Neuronal stem cell (in vitro differentiated cells): ENCODE results near the gene MAP1LC3C.
"Not testable (repeated sequence)": the region's sequence is repeated elsewhere in the genome, so short reads cannot be mapped to it uniquely, and the experiment has no call there.

Experiments
- DNase-seq: peaks from one replicate; pipeline ENCODE4 v3.0.0-alpha.2; 2013; ENCODE audit warnings: low spot score
- H2AFZ ChIP-seq: one replicate; pipeline ENCODE4 v1.6.1; 2013; ENCODE audit warnings: mild to moderate bottlenecking, low read length, inconsistent platforms
- H2AK5ac ChIP-seq: 2 replicates; pipeline ENCODE4 v1.6.1; 2013; ENCODE audit warnings: low read depth, mild to moderate bottlenecking, inconsistent platforms, low read length, moderate library complexity, mixed read lengths
- H2BK120ac ChIP-seq: 2 replicates; pipeline ENCODE4 v1.6.1; 2013; ENCODE audit warnings: low read depth, mild to moderate bottlenecking, inconsistent platforms, low read length, moderate library complexity, mixed read lengths
- H2BK12ac ChIP-seq: one replicate; pipeline ENCODE4 v1.6.1; 2013; ENCODE audit warnings: low read length, inconsistent platforms
- H2BK15ac ChIP-seq: 2 replicates; pipeline ENCODE4 v1.6.1; 2013; ENCODE audit warnings: mild to moderate bottlenecking, low read length, inconsistent platforms, mixed read lengths
- H2BK5ac ChIP-seq: one replicate; pipeline ENCODE4 v1.6.1; 2013; ENCODE audit warnings: inconsistent platforms, mild to moderate bottlenecking, low read length, moderate library complexity
- H3K14ac ChIP-seq: one replicate; pipeline ENCODE4 v1.6.1; 2013; ENCODE audit warnings: low read length, inconsistent platforms
- H3K18ac ChIP-seq: 2 replicates; pipeline ENCODE4 v1.6.1; 2013; ENCODE audit warnings: low read length, inconsistent platforms
- H3K23ac ChIP-seq: 2 replicates; pipeline ENCODE4 v1.6.1; 2013; ENCODE audit warnings: low read depth, mild to moderate bottlenecking, mixed read lengths, low read length, inconsistent platforms; ENCODE audit not compliant: poor library complexity
- H3K27ac ChIP-seq: replicated peaks from 3 replicates; pipeline ENCODE4 v1.5.1; 2013; ENCODE audit warnings: low read length, inconsistent platforms
- H3K27me3 ChIP-seq, 3 experiments: 2 replicates each; pipeline ENCODE4 v1.6.1; 2013; ENCODE audit warnings: low read length in 3 of 3, mild to moderate bottlenecking in 2 of 3, inconsistent platforms in 1 of 3, low read depth in 1 of 3, mixed read lengths in 1 of 3, moderate library complexity in 1 of 3; ENCODE audit not compliant: control insufficient read depth in 3 of 3, insufficient read depth in 3 of 3
- H3K36me3 ChIP-seq, 2 donors: replicated peaks in 1 of 2; 2 replicates each; pipeline ENCODE4 v1.6.1; 2013; ENCODE audit warnings: low read length in 2 of 2; ENCODE audit not compliant: control insufficient read depth in 2 of 2, insufficient read depth in 2 of 2
- H3K4ac ChIP-seq: 2 replicates; pipeline ENCODE4 v1.6.1; 2013; ENCODE audit warnings: inconsistent platforms, mild to moderate bottlenecking, low read length, moderate library complexity
- H3K4me1 ChIP-seq, 2 donors: 1 replicate in 1 of 2; 2 replicates in 1 of 2; pipeline ENCODE4 v1.6.1; 2013; ENCODE audit warnings: low read length in 2 of 2, low read depth in 1 of 2; ENCODE audit not compliant: control insufficient read depth in 2 of 2, insufficient read depth in 1 of 2
- H3K4me2 ChIP-seq: one replicate; pipeline ENCODE4 v1.6.1; 2013; ENCODE audit warnings: mild to moderate bottlenecking, low read length, inconsistent platforms; ENCODE audit not compliant: insufficient read depth, poor library complexity, severe bottlenecking
- H3K4me3 ChIP-seq, 2 donors: 2 replicates each; pipeline ENCODE4 v1.5.1; 2013; ENCODE audit warnings: low read length in 2 of 2, mild to moderate bottlenecking in 2 of 2, inconsistent platforms in 1 of 2, moderate library complexity in 1 of 2
- H3K79me1 ChIP-seq: one replicate; pipeline ENCODE4 v1.6.1; 2013; ENCODE audit warnings: low read depth, mild to moderate bottlenecking, inconsistent platforms, low read length, moderate library complexity
- H3K9ac ChIP-seq: one replicate; pipeline ENCODE4 v1.6.1; 2013; ENCODE audit warnings: mild to moderate bottlenecking, low read depth, low read length, inconsistent platforms; ENCODE audit not compliant: poor library complexity
- H3K9me3 ChIP-seq, 2 donors: replicated peaks in 1 of 2; 2 replicates each; pipeline versions ENCODE3 to v1.6.1; 2013; ENCODE audit warnings: low read length in 2 of 2, mild to moderate bottlenecking in 2 of 2, inconsistent platforms in 1 of 2, low read depth in 1 of 2, mixed read lengths in 1 of 2, moderate library complexity in 1 of 2; ENCODE audit not compliant: control insufficient read depth in 2 of 2, insufficient read depth in 1 of 2
- H4K8ac ChIP-seq: one replicate; pipeline ENCODE4 v1.6.1; 2013; ENCODE audit warnings: low read depth, mild to moderate bottlenecking, inconsistent platforms, low read length, moderate library complexity
- H4K91ac ChIP-seq: one replicate; pipeline ENCODE4 v1.6.1; 2013; ENCODE audit warnings: low read length, low read depth, mild to moderate bottlenecking, inconsistent platforms; ENCODE audit not compliant: poor library complexity
- WGBS, 2 donors: extraction: QIAGEN DNeasy Blood & Tissue Kit; methylation state at CpG; one replicate each; pipeline ENCODE4 v1.1.7; 2013; ENCODE audit warnings: missing lambda C conversion rate in 2 of 2, mixed read lengths in 1 of 2; ENCODE audit not compliant: insufficient read length in 2 of 2, insufficient replicate concordance in 1 of 2; ENCODE audit errors: extremely low coverage in 2 of 2; 5-methylcytosine and 5-hydroxymethylcytosine counted together

The MAP1LC3C gene

DNA sequence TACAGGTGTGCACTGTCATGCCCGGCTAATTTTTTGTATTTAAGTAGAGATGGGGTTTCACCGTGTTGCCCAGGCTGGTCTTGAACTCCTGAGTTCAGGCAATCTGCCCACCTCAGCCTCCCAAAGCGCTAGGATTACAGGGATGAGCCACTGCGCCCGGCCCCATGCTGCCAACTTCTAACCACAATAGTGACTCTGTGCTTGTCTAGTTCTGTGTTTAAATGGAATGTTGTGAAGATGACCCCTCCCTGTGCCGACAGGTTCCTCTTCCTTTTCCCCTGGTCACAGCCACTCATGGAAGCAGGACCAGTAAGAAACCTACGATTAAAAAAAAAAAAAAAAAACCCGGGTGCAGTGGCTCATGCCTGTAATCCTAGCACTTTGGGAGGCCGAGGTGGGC lies 4.7 kb downstream of the MAP1LC3C start:
- H3K9me3 ChIP-seq = peaks cover 0 to 1% of the 10 kb centered on the region in 2 donors
- no peak overlapping the region for H4K8ac ChIP-seq
- H3K23ac ChIP-seq = no peak overlapping the region
- H2AFZ ChIP-seq = no peak overlapping the region
- peaks cover 4% of the 10 kb centered on the region in 2 donors for H3K4me1 ChIP-seq
- no peak overlapping the region for H3K9ac ChIP-seq
- no peak for DNase-seq
- H2BK15ac ChIP-seq = no peak overlapping the region
- no peak overlapping the region for H3K4ac ChIP-seq
- H3K27ac ChIP-seq = no peak overlapping the region
- no peak overlapping the region for H3K14ac ChIP-seq
- no peaks in the 10 kb centered on the region for H3K79me1 ChIP-seq
- WGBS, 2 donors = no CpG with 5 or more reads among the region's 9 CpGs
- no peak overlapping the region for H2BK12ac ChIP-seq
- H3K27me3 ChIP-seq = no peaks in the 10 kb centered on the region
- H2BK5ac ChIP-seq = no peak overlapping the region
- H3K4me3 ChIP-seq = no peak overlapping the region
- no peak overlapping the region for H2AK5ac ChIP-seq
- no peak overlapping the region for H4K91ac ChIP-seq
- H3K18ac ChIP-seq = no peak overlapping the region
- H3K36me3 ChIP-seq = no peaks in the 10 kb centered on the region
- no peak overlapping the region for H2BK120ac ChIP-seq
- H3K4me2 ChIP-seq = no peak overlapping the region

DNA sequence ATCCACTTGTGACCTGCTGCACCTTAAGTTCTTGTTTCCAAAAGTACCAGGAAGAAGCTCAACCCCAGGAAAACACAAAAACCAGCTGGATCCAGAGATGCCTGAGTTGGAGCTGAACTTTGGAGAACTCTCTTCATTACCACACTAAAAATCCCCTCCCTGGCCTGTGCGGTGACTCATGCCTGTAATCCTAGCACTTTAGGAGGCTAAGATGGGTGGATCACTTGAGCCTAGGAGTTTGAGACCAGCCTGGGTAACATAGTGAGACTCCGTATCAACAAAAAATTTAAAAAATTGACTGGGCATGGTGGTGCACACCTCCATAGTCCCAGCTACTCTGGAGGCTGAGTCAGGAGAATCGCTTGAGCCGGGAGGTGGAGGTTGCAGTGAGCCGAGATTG lies 6.2 kb downstream of the MAP1LC3C start:
- Histone ChIP-seq H3K4me3 (no peak overlapping the region), H3K79me1 (no peaks in the 10 kb centered on the region), H3K9me3 (peaks cover 0 to 1% of the 10 kb centered on the region in 2 donors), H4K8ac (no peak overlapping the region), H2BK5ac (no peak overlapping the region), H3K18ac (no peak overlapping the region), H3K14ac (no peak overlapping the region), H3K23ac (no peak overlapping the region), H3K4ac (no peak overlapping the region), H3K27ac (no peak overlapping the region), H3K9ac (no peak overlapping the region), H2AK5ac (no peak overlapping the region), H3K36me3 (no peaks in the 10 kb centered on the region), H2BK15ac (no peak overlapping the region), H2BK12ac (no peak overlapping the region), H2BK120ac (no peak overlapping the region), H2AFZ (no peak overlapping the region), H3K4me2 (no peak overlapping the region), H3K4me1 (peaks cover 0 to 2% of the 10 kb centered on the region in 2 donors), H4K91ac (no peak overlapping the region), H3K27me3 (no peaks in the 10 kb centered on the region)
- DNase-seq = no peak
- no CpG with 5 or more reads among the region's 5 CpGs for WGBS, 2 donors

DNA sequence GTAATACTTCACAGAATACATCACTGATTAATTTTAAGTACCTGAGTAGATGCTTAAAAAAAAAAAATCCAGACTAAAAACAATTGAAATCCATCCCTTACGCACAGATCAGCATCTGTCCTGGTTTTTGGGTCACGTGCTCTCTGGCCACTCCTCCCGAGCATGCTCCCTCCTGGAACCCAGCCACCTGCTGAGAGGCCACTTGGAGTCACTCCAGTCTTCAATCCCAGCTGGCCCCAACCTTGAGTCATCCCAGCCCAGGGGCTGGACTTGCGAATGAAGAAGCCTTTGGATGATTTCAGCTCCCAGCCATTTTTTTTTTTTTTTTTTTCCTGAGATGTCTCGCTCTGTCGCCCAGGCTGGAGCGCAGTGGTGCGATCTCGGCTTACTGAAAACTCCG lies 8.9 kb downstream of the MAP1LC3C start:
- no peaks in the 10 kb centered on the region for H3K79me1 ChIP-seq
- H3K4ac ChIP-seq = no peak overlapping the region
- H2BK5ac ChIP-seq = no peak overlapping the region
- no peak overlapping the region for H4K91ac ChIP-seq
- WGBS, 2 donors = no CpG with 5 or more reads among the region's 10 CpGs
- no peak for DNase-seq
- H2AK5ac ChIP-seq = no peak overlapping the region
- no peaks in the 10 kb centered on the region for H3K36me3 ChIP-seq
- H3K18ac ChIP-seq = no peak overlapping the region
- H2BK15ac ChIP-seq = no peak overlapping the region
- no peak overlapping the region for H4K8ac ChIP-seq
- no peaks in the 10 kb centered on the region for H3K9me3 ChIP-seq
- no peak overlapping the region for H3K14ac ChIP-seq
- H3K9ac ChIP-seq = no peak overlapping the region
- no peak overlapping the region for H2BK12ac ChIP-seq
- H2BK120ac ChIP-seq = no peak overlapping the region
- H3K4me2 ChIP-seq = no peak overlapping the region
- H3K4me3 ChIP-seq = no peak overlapping the region
- H3K27ac ChIP-seq = no peak overlapping the region
- H3K23ac ChIP-seq = no peak overlapping the region
- peaks cover 0 to 2% of the 10 kb centered on the region in 2 donors for H3K4me1 ChIP-seq
- H3K27me3 ChIP-seq = no peaks in the 10 kb centered on the region
- no peak overlapping the region for H2AFZ ChIP-seq

DNA sequence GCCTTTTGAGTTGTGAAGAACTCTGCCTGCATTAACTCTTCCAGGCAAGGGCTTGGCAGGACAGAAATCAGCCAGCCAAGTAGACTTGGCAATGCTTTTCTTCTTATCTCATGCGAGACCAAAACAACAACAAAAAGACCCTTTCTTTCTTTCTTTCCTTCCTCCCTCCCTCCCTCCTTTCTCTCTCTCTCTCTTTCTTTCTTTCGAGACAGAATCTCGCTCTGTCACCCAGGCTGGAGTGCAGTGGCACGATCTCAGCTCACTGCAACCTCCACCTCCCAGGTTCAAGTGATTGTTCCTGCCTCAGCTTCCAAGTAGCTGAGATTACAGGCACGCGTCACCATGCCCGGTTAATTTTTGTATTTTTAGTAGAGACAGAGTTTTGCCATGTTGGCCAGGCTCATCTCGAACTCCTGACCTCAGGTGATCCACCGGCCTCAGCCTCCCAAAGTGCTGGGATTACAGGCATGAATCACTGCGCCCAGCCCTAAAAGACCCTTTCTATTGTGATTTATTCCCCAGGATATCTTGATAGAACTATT lies 10.4 kb downstream of the MAP1LC3C start:
- H3K4me2 ChIP-seq, H3K36me3 ChIP-seq, H3K79me1 ChIP-seq, H3K14ac ChIP-seq, H4K8ac ChIP-seq, H3K4me3 ChIP-seq, H2AK5ac ChIP-seq, H3K9me3 ChIP-seq, H3K18ac ChIP-seq, H3K9ac ChIP-seq, H3K4me1 ChIP-seq, H4K91ac ChIP-seq, H2BK12ac ChIP-seq, H3K27ac ChIP-seq, H3K27me3 ChIP-seq, H3K4ac ChIP-seq, DNase-seq, H2BK120ac ChIP-seq, H2AFZ ChIP-seq, H2BK15ac ChIP-seq, H3K23ac ChIP-seq, H2BK5ac ChIP-seq: not testable (repeated sequence)
- WGBS, 2 donors = no CpG with 5 or more reads among the region's 10 CpGs
